Measurements from ENCODE around the gene ATP9B.
"Not testable (repeated sequence)": the region's sequence is repeated elsewhere in the genome, so short reads cannot be mapped to it uniquely, and the experiment has no call there.

DNA sequence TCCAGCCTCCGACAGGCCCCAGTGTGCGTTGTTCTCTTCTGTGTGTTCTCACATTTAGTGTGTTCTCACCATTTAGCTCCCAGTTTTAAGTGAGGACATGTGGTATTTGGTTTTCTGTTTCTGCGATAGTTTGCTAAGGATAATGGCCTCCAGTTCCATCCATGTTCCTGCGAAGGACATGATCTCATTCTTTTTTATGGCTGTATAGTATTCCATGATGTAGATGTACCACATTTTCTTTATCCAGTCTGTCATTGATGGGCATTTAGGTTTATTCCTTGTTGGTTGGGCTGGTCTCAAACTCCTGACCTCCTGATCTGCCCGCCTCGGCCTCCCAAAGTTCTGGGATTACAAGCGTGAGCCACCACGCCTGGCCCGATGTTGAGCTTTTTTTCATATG is 195.9 kb downstream of the ATP9B start:
- TF ChIP-seq, protein P1, sequence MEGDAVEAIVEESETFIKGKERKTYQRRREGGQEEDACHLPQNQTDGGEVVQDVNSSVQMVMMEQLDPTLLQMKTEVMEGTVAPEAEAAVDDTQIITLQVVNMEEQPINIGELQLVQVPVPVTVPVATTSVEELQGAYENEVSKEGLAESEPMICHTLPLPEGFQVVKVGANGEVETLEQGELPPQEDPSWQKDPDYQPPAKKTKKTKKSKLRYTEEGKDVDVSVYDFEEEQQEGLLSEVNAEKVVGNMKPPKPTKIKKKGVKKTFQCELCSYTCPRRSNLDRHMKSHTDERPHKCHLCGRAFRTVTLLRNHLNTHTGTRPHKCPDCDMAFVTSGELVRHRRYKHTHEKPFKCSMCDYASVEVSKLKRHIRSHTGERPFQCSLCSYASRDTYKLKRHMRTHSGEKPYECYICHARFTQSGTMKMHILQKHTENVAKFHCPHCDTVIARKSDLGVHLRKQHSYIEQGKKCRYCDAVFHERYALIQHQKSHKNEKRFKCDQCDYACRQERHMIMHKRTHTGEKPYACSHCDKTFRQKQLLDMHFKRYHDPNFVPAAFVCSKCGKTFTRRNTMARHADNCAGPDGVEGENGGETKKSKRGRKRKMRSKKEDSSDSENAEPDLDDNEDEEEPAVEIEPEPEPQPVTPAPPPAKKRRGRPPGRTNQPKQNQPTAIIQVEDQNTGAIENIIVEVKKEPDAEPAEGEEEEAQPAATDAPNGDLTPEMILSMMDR (conservative IDR thresholded peaks at IDR 0.05; ENCODE audit: low read length): not testable (repeated sequence)
- TF ChIP-seq EZH2phosphoT487 (IDR thresholded peaks at IDR 0.05; ENCODE audit: borderline replicate concordance): not testable (repeated sequence)

All from Loucy (cell line).